ENCODE measurements around the gene CAMSAP1. TPM values are rescaled to one million over a fixed set of nuclear protein-coding genes. Genes with fewer than 3 reads are reported as not detected.

The CAMSAP1 gene
- total and polyA plus RNA-seq, 10 donors: 2.4 to 34.3 (median 19.8) TPM

- peaks cover 0 to 86% (median 14%) of the 10 kb centered on the region in 6 donors for H3K36me3 ChIP-seq
- 95 to 100% (median 99%) methylated on average over 2 of the region's 2 CpGs for WGBS, 5 donors
- no peaks in the 10 kb centered on the region for H3K4me1 ChIP-seq
- H3K27me3 ChIP-seq (replicated peaks in 1 of 7): no peaks in the 10 kb centered on the region
- TF ChIP-seq CTCF (IDR thresholded peaks at IDR 0.05 in 8 of 11, conservative IDR thresholded peaks at IDR 0.05 in 3 of 11) (no peak), POLR2A (IDR thresholded peaks at IDR 0.05) (no peak), POLR2AphosphoS5 (IDR thresholded peaks at IDR 0.05) (no peak)
- intact Hi-C loops (cut with DNase I; ENCODE audit: low total_unique reads): no loop called here
- H3K9me3 ChIP-seq: no peaks in the 10 kb centered on the region
- H3K27ac ChIP-seq: no peak overlapping the region
- no peak overlapping the region for H3K4me3 ChIP-seq
- no peak for DNase-seq
These were observed 50.0 kb downstream of the CAMSAP1 start for GRCh38 chr9:135857371-135857786.

- Histone ChIP-seq H3K4me3 (no peak overlapping the region), H3K4me1 (peaks cover 0 to 5% (median 0%) of the 10 kb centered on the region in 6 donors), H3K36me3 (peaks cover 0 to 94% (median 17%) of the 10 kb centered on the region in 6 donors), H3K27ac (no peak overlapping the region), H3K27me3 (replicated peaks in 1 of 7) (no peaks in the 10 kb centered on the region), H3K9me3 (no peaks in the 10 kb centered on the region)
- peak in 1 of 3 donors; percentile 33 for TF ChIP-seq POLR2AphosphoS5 (IDR thresholded peaks at IDR 0.05)
- no peak for TF ChIP-seq CTCF (IDR thresholded peaks at IDR 0.05 in 8 of 11, conservative IDR thresholded peaks at IDR 0.05 in 3 of 11)
- no peak for DNase-seq
- WGBS, 5 donors: 95 to 97% (median 95%) methylated on average over 16 of the region's 16 CpGs
- intact Hi-C loops (cut with DNase I; ENCODE audit: low total_unique reads): no loop called here
These were observed 55.6 kb downstream of the CAMSAP1 start for GRCh38 chr9:135851748-135852147.

GRCh38 chr9:135850737-135851136 lies 56.6 kb downstream of the CAMSAP1 start:
- intact Hi-C loops (cut with DNase I; ENCODE audit: low total_unique reads): no loop called here
- no peaks in the 10 kb centered on the region for H3K27me3 ChIP-seq (replicated peaks in 1 of 7)
- peaks cover 0 to 7% (median 4%) of the 10 kb centered on the region in 8 donors for H3K9me3 ChIP-seq
- peaks cover 0 to 89% (median 10%) of the 10 kb centered on the region in 6 donors for H3K36me3 ChIP-seq
- H3K4me1 ChIP-seq: peaks cover 0 to 5% (median 0%) of the 10 kb centered on the region in 6 donors
- 77 to 90% (median 82%) methylated on average over 8 of the region's 8 CpGs for WGBS, 5 donors
- TF ChIP-seq POLR2A (IDR thresholded peaks at IDR 0.05): no peak
- no peak for TF ChIP-seq POLR2AphosphoS5 (IDR thresholded peaks at IDR 0.05)
- no peak for TF ChIP-seq CTCF (IDR thresholded peaks at IDR 0.05 in 8 of 11, conservative IDR thresholded peaks at IDR 0.05 in 3 of 11)
- H3K4me3 ChIP-seq: no peak overlapping the region
- no peak overlapping the region for H3K27ac ChIP-seq
- no peak for DNase-seq

GRCh38 chr9:135849181-135849580 lies 58.2 kb downstream of the CAMSAP1 start:
- no peak overlapping the region for H3K4me3 ChIP-seq
- intact Hi-C loops (cut with DNase I; ENCODE audit: low total_unique reads): no loop called here
- H3K4me1 ChIP-seq: peaks cover 0 to 5% (median 0%) of the 10 kb centered on the region in 6 donors
- TF ChIP-seq CTCF (IDR thresholded peaks at IDR 0.05 in 8 of 11, conservative IDR thresholded peaks at IDR 0.05 in 3 of 11) (no peak), POLR2AphosphoS5 (IDR thresholded peaks at IDR 0.05) (no peak), POLR2A (IDR thresholded peaks at IDR 0.05) (no peak)
- 85 to 91% (median 88%) methylated on average over 8 of the region's 8 CpGs for WGBS, 5 donors
- no peak for DNase-seq
- H3K9me3 ChIP-seq: peaks cover 0 to 20% (median 14%) of the 10 kb centered on the region in 8 donors
- H3K27ac ChIP-seq: no peak overlapping the region
- peaks cover 0 to 89% (median 10%) of the 10 kb centered on the region in 6 donors for H3K36me3 ChIP-seq
- H3K27me3 ChIP-seq (replicated peaks in 1 of 7): no peaks in the 10 kb centered on the region
